H1 (cell line): ENCODE measurements around the gene STOML1.

Experiments used
- CBX5 ChIP-seq: fragments of 300-800, 300-1000 bp; sonication (generic); IDR thresholded peaks from 2 replicates; pipeline ENCODE4 v1.7.1; 2016; ENCODE audit warnings: antibody characterized with exemption, low read length, low read depth
- CTCF ChIP-seq, 3 experiments: IDR thresholded peaks; 1 replicate in 2 of 3; 2 replicates in 1 of 3; pipeline versions ENCODE4 v1.5.1 to v1.6.1; 2011; ENCODE audit warnings: low read length in 3 of 3, mild to moderate bottlenecking in 3 of 3, inconsistent platforms in 2 of 3, low read depth in 1 of 3, moderate library complexity in 1 of 3; ENCODE audit not compliant: insufficient read depth in 1 of 3; ENCODE audit errors: control extremely low read depth in 1 of 3
- EGR1 ChIP-seq: IDR thresholded peaks from 2 replicates; pipeline ENCODE4 v1.6.1; 2011; ENCODE audit warnings: low read depth, low read length, borderline replicate concordance
- RAD21 ChIP-seq, 2 experiments: IDR thresholded peaks in 1 of 2; conservative IDR thresholded peaks in 1 of 2; 2 replicates each; pipeline ENCODE4 v1.6.1; 2011; ENCODE audit warnings: low read depth in 2 of 2, low read length in 2 of 2, improper control_type of control experiment in 1 of 2, inconsistent platforms in 1 of 2, mild to moderate bottlenecking in 1 of 2, moderate library complexity in 1 of 2
- SP4 ChIP-seq: IDR thresholded peaks from 2 replicates; pipeline ENCODE4 v1.6.1; 2012; ENCODE audit warnings: low read length, inconsistent platforms

- TF ChIP-seq CBX5 (no peak), CTCF (IDR thresholded peaks at IDR 0.05; ENCODE audit: control extremely low read depth in 1 of 3, insufficient read depth in 1 of 3, low read depth in 1 of 3, low read length in 3 of 3) (no peak), RAD21 (IDR thresholded peaks at IDR 0.05 in 1 of 2, conservative IDR thresholded peaks at IDR 0.05 in 1 of 2; ENCODE audit: low read depth in 2 of 2, low read length in 2 of 2) (no peak), EGR1 (no peak), SP4 (no peak)
These were observed 42.6 kb downstream of the STOML1 start for GRCh38 chr15:73949496-73949895.
